ENCODE data around the gene TRIM9.
"Not testable (repeated sequence)": the region's sequence is repeated elsewhere in the genome, so short reads cannot be mapped to it uniquely, and the experiment has no call there.

Gene TRIM9

GRCh38 chr14:51018521-51018920 is 76.4 kb downstream of the TRIM9 start:
- Mint-ChIP-seq H3K9me3 (no peaks in the 10 kb centered on the region), H3K27me3 (no peaks in the 10 kb centered on the region), H3K4me1 (no peaks in the 10 kb centered on the region)

GRCh38 chr14:51014625-51015024 is 80.3 kb downstream of the TRIM9 start:
- H3K27ac Mint-ChIP-seq = no peak overlapping the region
- H3K4me1 Mint-ChIP-seq = no peaks in the 10 kb centered on the region
- H3K4me3 Mint-ChIP-seq = no peak overlapping the region
- DNase-seq (no peak), ATAC-seq (replicated peaks) (no peak)
- H3K27me3 Mint-ChIP-seq = no peaks in the 10 kb centered on the region
- no peaks in the 10 kb centered on the region for H3K9me3 Mint-ChIP-seq
- no peaks in the 10 kb centered on the region for H3K36me3 Mint-ChIP-seq

More at GRCh38 chr14:51018521-51018920, 76.4 kb downstream of the TRIM9 start:
- Mint-ChIP-seq H3K36me3 (no peaks in the 10 kb centered on the region), H3K27ac (no peak overlapping the region), H3K4me3 (no peak overlapping the region)
- ATAC-seq (replicated peaks) (no peak), DNase-seq (no peak)

GRCh38 chr14:51014086-51014485 is 80.8 kb downstream of the TRIM9 start:
- H3K27ac Mint-ChIP-seq = no peak overlapping the region
- DNase-seq (no peak), ATAC-seq (replicated peaks) (no peak)
- H3K9me3 Mint-ChIP-seq = no peaks in the 10 kb centered on the region
- no peaks in the 10 kb centered on the region for H3K27me3 Mint-ChIP-seq
- no peaks in the 10 kb centered on the region for H3K36me3 Mint-ChIP-seq
- H3K4me1 Mint-ChIP-seq = no peaks in the 10 kb centered on the region
- no peak overlapping the region for H3K4me3 Mint-ChIP-seq

- ATAC-seq (replicated peaks) = no peak
- no peaks in the 10 kb centered on the region for H3K4me1 Mint-ChIP-seq
- no peaks in the 10 kb centered on the region for H3K9me3 Mint-ChIP-seq
- no peaks in the 10 kb centered on the region for H3K27me3 Mint-ChIP-seq
- no peaks in the 10 kb centered on the region for H3K36me3 Mint-ChIP-seq
- no peak overlapping the region for H3K27ac Mint-ChIP-seq
- DNase-seq = no peak
- H3K4me3 Mint-ChIP-seq = no peak overlapping the region
Measured at GRCh38 chr14:51012055-51012454, 82.8 kb downstream of the TRIM9 start.

GRCh38 chr14:51008446-51008845 is 86.5 kb downstream of the TRIM9 start:
- Mint-ChIP-seq H3K27me3 (peaks cover 0 to 1% of the 10 kb centered on the region in 2 donors), H3K27ac (no peak overlapping the region)

GRCh38 chr14:51006781-51007211 is 88.1 kb downstream of the TRIM9 start:
- Mint-ChIP-seq H3K9me3 (no peaks in the 10 kb centered on the region), H3K4me3 (no peak overlapping the region), H3K27ac (no peak overlapping the region), H3K4me1 (no peaks in the 10 kb centered on the region), H3K36me3 (no peaks in the 10 kb centered on the region), H3K27me3 (peaks cover 0 to 4% of the 10 kb centered on the region in 2 donors)
- ATAC-seq (replicated peaks) (no peak), DNase-seq (no peak)

More at GRCh38 chr14:51008446-51008845, 86.5 kb downstream of the TRIM9 start:
- ATAC-seq (replicated peaks) = no peak
- H3K4me1 Mint-ChIP-seq = no peaks in the 10 kb centered on the region
- DNase-seq = no peak
- H3K36me3 Mint-ChIP-seq = no peaks in the 10 kb centered on the region
- no peak overlapping the region for H3K4me3 Mint-ChIP-seq
- no peaks in the 10 kb centered on the region for H3K9me3 Mint-ChIP-seq

GRCh38 chr14:51006324-51006723 is 88.6 kb downstream of the TRIM9 start:
- Mint-ChIP-seq H3K27me3 (peaks cover 0 to 4% of the 10 kb centered on the region in 2 donors), H3K4me1 (no peaks in the 10 kb centered on the region), H3K27ac (no peak overlapping the region), H3K36me3 (no peaks in the 10 kb centered on the region), H3K9me3 (no peaks in the 10 kb centered on the region), H3K4me3 (no peak overlapping the region)
- ATAC-seq (replicated peaks) = no peak
- no peak for DNase-seq

GRCh38 chr14:51004801-51005526 is 89.9 kb downstream of the TRIM9 start:
- H3K9me3 Mint-ChIP-seq = no peaks in the 10 kb centered on the region
- H3K36me3 Mint-ChIP-seq = no peaks in the 10 kb centered on the region
- H3K27me3 Mint-ChIP-seq = peaks cover 0 to 4% of the 10 kb centered on the region in 2 donors
- no peak for ATAC-seq (replicated peaks)
- no peaks in the 10 kb centered on the region for H3K4me1 Mint-ChIP-seq
- no peak for DNase-seq
- H3K4me3 Mint-ChIP-seq = no peak overlapping the region
- no peak overlapping the region for H3K27ac Mint-ChIP-seq

- Mint-ChIP-seq H3K36me3 (no peaks in the 10 kb centered on the region), H3K4me3 (no peak overlapping the region)
Measured at GRCh38 chr14:51004352-51004800, 90.5 kb downstream of the TRIM9 start.

GRCh38 chr14:51002406-51002999 is 92.4 kb downstream of the TRIM9 start:
- Mint-ChIP-seq H3K9me3 (no peaks in the 10 kb centered on the region), H3K4me1 (no peaks in the 10 kb centered on the region), H3K27ac (no peak overlapping the region), H3K4me3 (no peak overlapping the region), H3K36me3 (no peaks in the 10 kb centered on the region), H3K27me3 (peaks cover 0 to 4% of the 10 kb centered on the region in 2 donors)
- no peak for ATAC-seq (replicated peaks)
- DNase-seq = no peak

More at GRCh38 chr14:51004352-51004800, 90.5 kb downstream of the TRIM9 start:
- H3K27me3 Mint-ChIP-seq = peaks cover 0 to 4% of the 10 kb centered on the region in 2 donors
- no peaks in the 10 kb centered on the region for H3K4me1 Mint-ChIP-seq
- H3K9me3 Mint-ChIP-seq = no peaks in the 10 kb centered on the region
- no peak overlapping the region for H3K27ac Mint-ChIP-seq
- no peak for ATAC-seq (replicated peaks)
- DNase-seq = no peak

GRCh38 chr14:51000566-51000965 is 94.3 kb downstream of the TRIM9 start:
- ATAC-seq (replicated peaks) = no peak

GRCh38 chr14:50999726-51000125 is 95.2 kb downstream of the TRIM9 start:
- peak in 1 of 2 donors; percentile 23 for ATAC-seq (replicated peaks)

More at GRCh38 chr14:51000566-51000965, 94.3 kb downstream of the TRIM9 start:
- no peaks in the 10 kb centered on the region for H3K9me3 Mint-ChIP-seq
- H3K27me3 Mint-ChIP-seq = peaks cover 0 to 4% of the 10 kb centered on the region in 2 donors
- H3K4me3 Mint-ChIP-seq = no peak overlapping the region
- H3K27ac Mint-ChIP-seq = no peak overlapping the region
- no peaks in the 10 kb centered on the region for H3K36me3 Mint-ChIP-seq
- H3K4me1 Mint-ChIP-seq = no peaks in the 10 kb centered on the region
- no peak for DNase-seq

GRCh38 chr14:50998612-50999011 is 96.3 kb downstream of the TRIM9 start:
- H3K4me1 Mint-ChIP-seq = no peaks in the 10 kb centered on the region
- H3K27me3 Mint-ChIP-seq = peaks cover 0 to 6% of the 10 kb centered on the region in 2 donors
- H3K4me3 Mint-ChIP-seq = no peak overlapping the region
- ATAC-seq (replicated peaks) (no peak), DNase-seq (no peak)
- no peaks in the 10 kb centered on the region for H3K9me3 Mint-ChIP-seq
- H3K36me3 Mint-ChIP-seq = no peaks in the 10 kb centered on the region
- no peak overlapping the region for H3K27ac Mint-ChIP-seq

More at GRCh38 chr14:50999726-51000125, 95.2 kb downstream of the TRIM9 start:
- no peak overlapping the region for H3K27ac Mint-ChIP-seq
- no peaks in the 10 kb centered on the region for H3K4me1 Mint-ChIP-seq
- no peak overlapping the region for H3K4me3 Mint-ChIP-seq
- H3K27me3 Mint-ChIP-seq = peaks cover 0 to 4% of the 10 kb centered on the region in 2 donors
- no peaks in the 10 kb centered on the region for H3K9me3 Mint-ChIP-seq
- H3K36me3 Mint-ChIP-seq = no peaks in the 10 kb centered on the region
- DNase-seq = no peak

- DNase-seq (no peak), ATAC-seq (replicated peaks) (no peak)
- Mint-ChIP-seq H3K4me3 (no peak overlapping the region), H3K27ac (no peak overlapping the region), H3K36me3 (no peaks in the 10 kb centered on the region), H3K27me3 (peaks cover 0 to 4% of the 10 kb centered on the region in 2 donors), H3K9me3 (no peaks in the 10 kb centered on the region), H3K4me1 (no peaks in the 10 kb centered on the region)
Measured at GRCh38 chr14:50997712-50998111, 97.2 kb downstream of the TRIM9 start.

- H3K4me3 Mint-ChIP-seq; H3K9me3 Mint-ChIP-seq; H3K4me1 Mint-ChIP-seq; DNase-seq; ATAC-seq (replicated peaks); H3K27ac Mint-ChIP-seq; H3K36me3 Mint-ChIP-seq; H3K27me3 Mint-ChIP-seq: not testable (repeated sequence)
Measured at GRCh38 chr14:50994158-50994557, 100.7 kb downstream of the TRIM9 start.
